Renal cortex interstitium (tissue), 11 donors: ENCODE data around the gene RCCD1. TPM values are rescaled to one million over a fixed set of nuclear protein-coding genes. Genes with fewer than 3 reads are reported as not detected.
A peak's percentile ranks its signal among the peaks of the same experiment; 100 is the strongest.
"Not testable (repeated sequence)": the region's sequence is repeated elsewhere in the genome, so short reads cannot be mapped to it uniquely, and the experiment has no call there.

Experiments used
- DNase-seq, 11 donors: peaks; one replicate each; pipeline ENCODE4 v3.0.0-alpha.2; 2013; ENCODE audit warnings: low read depth in 9 of 11, low spot score in 4 of 11; ENCODE audit errors: extremely low read depth in 1 of 11
- polyA plus RNA-seq, 3 donors: library from polyadenylated mRNA; unstranded; fragments of 120-200 nt; gene quantifications; one replicate each; pipeline ENCODE4 v1.2.1, GENCODE V29; 2013; ENCODE audit not compliant: insufficient read length in 3 of 3

The RCCD1 gene
- polyA plus RNA-seq, 3 donors = 13.8 to 18.9 (median 16.5) TPM

DNA sequence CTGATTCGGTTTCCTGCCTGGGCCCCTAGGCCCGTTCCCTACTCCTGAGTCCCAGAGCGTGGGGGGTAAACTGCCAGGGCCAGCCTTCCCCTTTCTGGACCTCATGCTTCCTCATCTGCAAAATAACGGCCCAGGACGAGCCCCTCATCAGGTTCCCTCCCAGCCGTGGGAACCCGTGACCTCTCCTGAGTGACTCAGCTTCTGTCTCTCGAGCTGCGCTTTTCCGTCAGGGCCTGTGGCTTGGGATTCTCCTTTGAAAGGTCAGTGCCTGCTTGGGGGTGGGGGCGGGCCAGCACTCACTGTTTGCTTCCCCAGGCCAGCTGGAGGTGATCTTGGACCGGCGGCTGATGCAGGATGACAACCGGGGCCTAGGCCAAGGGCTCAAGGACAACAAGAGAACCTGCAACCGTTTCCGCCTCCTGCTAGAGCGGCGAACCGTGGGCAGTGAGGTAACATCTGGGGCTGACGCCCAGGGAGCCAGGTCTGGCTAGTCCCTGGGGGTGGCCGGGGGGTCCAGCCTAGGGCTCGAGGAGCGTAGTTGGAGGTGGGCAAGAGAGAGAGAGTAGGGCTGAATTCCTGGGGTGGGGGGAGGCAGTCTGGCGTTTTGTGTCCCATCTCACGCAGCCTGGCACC, 38.8 kb upstream of the RCCD1 start:
- no peak for DNase-seq

GRCh38 chr15:90916461-90916860, 38.2 kb upstream of the RCCD1 start:
- no peak for DNase-seq

DNA sequence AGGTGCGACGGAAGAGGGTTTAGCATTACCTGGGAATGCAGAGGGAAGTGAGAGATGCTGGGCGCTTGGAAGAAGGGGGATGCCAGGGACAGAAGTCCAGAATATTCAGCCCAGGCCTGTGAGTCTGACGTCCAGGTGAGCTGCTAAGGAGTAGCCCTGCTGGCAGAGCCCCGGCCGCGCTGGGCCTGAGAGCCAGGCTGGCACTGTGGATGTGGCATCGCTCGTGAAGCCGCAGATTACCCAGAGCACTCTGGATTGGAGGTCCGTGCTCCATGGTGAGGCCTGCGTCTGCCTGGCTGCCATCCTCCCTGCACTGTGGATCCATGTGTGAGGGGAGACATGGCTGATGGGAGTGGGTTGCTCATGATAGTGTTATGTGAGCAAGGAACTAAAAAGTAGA, 37.1 kb upstream of the RCCD1 start:
- no peak for DNase-seq

DNA sequence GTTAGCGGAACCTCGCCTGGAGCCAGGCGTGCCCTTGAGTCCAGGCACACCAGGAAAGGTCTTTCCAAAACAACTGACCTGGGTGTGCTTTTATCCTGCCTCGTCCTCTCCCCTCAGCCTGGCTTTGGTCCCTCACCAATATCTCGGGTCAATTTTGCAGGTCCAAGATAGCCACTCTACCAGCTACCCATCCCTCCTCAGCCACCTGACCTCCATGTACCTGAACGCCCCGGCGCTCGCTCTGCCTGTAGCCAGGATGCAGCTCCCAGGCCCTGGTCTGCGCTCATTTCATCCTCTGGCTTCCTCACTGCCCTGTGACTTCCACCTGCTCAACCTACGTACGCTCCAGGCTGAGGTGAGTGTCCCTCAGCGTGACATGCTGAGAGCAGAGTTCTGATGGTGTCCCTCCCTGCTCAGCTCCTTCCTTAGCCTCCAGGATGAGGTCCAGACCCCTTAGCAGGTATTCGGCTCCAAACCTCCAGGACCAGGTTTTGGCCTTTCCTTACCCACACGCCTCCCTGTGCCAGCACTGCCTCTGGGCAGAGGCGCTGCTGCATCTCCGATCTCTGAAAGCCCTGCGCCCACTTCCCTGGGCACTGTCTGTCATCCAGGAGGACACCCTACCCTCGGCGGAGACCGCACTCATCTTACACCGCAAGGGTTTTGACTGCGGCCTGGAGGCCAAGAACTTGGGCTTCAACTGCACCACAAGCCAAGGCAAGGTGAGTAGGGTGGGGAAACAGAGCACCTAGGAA, 36.5 kb upstream of the RCCD1 start:
- DNase-seq = no peak

DNA sequence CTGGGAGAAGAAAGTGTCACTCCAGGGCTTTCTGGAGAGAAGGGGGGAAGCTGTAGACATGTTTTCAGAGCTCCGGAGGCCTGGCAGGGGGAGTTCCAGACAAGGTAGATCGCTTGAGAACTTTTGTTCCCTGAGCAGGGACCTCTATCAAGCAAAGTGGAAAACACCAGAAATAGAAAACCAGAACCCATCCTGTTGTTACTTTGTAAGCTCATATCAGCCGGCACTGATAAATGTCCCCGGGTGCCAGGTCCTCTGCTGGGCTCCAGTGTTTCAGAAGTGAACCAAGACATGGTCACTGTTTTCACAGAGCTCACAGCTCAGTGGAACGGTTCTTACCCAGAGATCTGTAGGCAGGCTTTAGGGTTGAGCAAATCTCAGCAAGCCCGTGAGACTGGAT, 35.8 kb upstream of the RCCD1 start:
- no peak for DNase-seq

- DNase-seq = no peak
These were observed 32.8 kb upstream of the RCCD1 start for GRCh38 chr15:90921887-90922286.

- not testable (repeated sequence) for DNase-seq
These were observed 31.9 kb upstream of the RCCD1 start for GRCh38 chr15:90922712-90923322.

DNA sequence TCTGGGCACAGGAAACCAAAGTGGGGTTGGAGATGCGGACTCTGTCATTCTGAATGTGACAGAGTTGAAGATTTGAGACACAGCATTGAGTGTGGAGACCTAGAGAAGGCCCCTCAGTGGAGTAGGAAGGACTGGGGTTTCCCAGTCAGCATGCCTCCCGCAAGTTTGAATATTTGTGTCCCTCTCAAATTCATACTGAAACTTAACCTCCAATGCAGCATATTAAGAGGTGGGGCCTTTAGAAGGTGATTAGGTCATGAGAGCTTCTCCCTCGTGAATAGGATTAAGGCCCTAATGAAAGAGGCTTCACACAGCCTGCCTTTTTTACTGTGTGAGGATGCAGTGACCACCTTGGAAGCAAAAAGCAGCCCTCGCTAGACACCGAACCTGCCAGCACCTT, 30.3 kb upstream of the RCCD1 start:
- no peak for DNase-seq

DNA sequence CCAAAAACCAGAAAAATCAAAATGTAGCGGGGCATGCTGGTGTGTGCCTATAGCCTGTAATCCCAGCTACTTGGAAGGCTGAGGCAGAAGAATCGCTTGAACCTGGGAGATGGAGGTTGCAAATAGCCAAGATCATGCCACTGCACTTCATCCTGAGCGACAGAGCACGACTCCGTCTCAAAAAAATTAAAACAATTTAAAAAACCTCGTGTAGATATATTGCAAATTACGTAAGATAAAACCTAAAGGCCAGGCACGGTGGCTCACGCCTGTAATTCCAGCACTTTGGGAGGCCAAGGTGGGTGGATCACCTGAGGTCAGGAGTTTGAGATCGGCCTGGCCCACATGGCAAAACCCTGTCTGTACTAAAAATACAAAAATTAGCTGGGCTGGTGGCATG, 27.9 kb upstream of the RCCD1 start:
- DNase-seq = not testable (repeated sequence)

DNA sequence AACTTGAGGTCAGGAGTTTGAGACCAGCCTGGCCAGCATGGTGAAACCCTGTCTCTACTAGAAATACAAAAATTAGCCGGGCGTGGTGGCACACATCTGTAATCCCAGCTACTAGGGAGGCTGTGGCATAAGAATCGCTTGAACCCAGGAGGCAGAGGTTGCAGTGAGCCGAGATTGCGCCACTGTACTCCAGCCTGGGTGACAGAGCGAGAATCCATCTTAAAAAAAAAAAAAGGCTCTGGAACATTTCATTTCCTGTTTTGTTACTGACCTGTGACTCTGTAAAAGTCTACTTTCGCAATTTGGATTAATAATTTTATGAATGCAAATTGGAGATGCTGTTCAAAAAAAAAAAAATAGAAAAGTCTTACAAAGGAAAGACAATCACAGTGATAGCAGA, 26.6 kb upstream of the RCCD1 start:
- not testable (repeated sequence) for DNase-seq

DNA sequence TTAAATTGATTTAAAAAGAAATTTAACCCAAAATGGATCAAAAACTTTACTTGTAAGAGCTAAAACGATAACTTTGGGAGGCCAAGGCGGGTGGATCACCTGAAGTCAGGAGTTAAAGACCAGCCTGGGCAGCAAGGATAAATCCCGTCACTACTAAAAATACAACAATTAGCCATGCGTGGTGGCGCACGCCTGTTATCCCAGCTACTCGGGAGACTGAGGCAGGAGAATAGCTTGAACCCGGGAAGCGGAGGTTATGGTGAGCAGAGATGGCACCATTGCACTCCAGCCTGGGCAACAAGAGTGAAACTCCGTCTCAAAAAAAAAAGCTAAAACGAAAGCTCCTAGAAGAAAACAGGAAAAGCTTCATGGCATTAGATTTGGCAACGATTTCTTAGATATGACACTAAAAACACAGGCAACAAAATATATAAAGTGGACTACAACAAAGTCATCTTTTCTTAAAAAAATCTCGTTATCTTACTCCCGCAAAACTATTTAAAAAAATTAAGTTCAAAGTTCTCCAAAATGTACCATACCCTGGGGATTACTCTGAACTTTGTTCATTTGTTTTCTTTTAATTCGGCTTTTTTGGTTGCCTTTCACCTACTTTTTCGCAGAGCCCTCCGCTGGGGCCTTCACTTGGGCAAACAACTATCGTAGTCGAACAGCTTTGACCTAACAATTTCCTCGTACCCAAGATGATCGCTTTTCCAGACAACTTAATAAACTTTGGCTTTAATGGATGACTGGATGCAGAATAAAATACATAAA, 25.3 kb upstream of the RCCD1 start:
- peak in 1 of 11 donors; percentile 21 for DNase-seq

- no peak for DNase-seq
These were observed 23.7 kb upstream of the RCCD1 start for GRCh38 chr15:90930861-90931574.

DNA sequence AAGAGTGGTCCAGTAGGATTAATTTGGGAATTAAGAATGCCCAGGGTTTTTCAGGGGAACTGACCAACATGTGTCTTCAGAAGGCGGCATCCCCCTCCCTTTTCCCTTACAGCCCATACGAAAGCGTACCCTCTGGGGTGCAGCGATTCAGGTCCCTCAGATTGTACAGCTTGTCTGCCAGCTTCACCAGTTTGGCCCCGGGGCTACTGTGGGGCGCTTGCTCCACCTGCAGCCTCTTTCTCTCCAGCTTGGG, 23.2 kb upstream of the RCCD1 start:
- no peak for DNase-seq

DNA sequence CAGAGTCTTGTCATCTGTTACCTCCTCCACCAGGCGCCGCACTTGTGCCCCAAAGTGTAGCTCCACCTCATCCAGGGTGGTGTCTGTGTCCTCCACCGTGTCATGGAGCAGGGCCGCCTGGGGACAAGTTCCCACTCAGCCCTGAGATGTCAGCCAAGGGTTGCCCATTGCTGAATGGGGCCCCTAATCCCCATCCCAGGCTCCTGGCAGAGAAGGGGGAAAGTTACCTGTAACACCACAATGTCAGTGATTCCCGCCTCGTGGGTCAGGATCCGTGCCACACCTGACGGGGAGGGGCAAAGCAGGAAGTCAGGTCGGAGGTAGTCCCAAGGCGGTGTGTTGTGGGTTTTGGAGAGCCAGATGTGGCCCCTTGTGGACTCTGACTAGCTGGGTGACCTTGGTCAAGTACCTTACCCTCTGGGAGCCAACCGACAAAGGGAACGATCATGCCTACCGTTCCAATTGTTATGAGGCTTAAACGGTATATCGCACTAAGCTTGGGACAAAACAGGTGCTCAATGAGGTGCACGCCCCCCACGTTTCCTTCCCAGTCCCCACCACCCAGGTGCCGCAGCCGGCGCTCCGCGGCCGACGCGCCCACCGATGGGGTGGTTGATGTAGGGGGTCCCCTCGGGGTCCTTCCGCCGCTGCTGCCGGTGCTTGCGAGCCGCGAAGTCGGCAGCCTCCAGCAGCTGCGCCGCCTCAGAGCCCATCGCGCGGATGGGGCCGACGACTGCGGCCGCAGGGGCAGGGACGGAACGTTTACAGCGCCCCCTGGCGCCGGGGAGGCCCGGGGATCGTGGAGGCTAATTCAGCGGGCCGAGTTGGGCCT, 22.6 kb upstream of the RCCD1 start, which contains the start of gene HDDC3:
TSS of gene HDDC3 (minus strand) at position 722 of the 832 bp plus-strand sequence. CDS start at position 713, 9 bp downstream.
- peak in 10 of 11 donors; percentile 63 to 84 (median 76) for DNase-seq

- no peak for DNase-seq
These were observed 22.1 kb upstream of the RCCD1 start for GRCh38 chr15:90932660-90932991.

- DNase-seq = no peak
These were observed 21.4 kb upstream of the RCCD1 start for GRCh38 chr15:90933301-90933700.

- peak in 8 of 11 donors; percentile 70 to 83 (median 78) for DNase-seq
These were observed 20.3 kb upstream of the RCCD1 start for GRCh38 chr15:90934256-90934948.
